D721Med (cell line): ENCODE measurements around the gene ERBB4.

ENCODE experiments used
- DNase-seq: peaks from one replicate; pipeline ENCODE4 v3.0.0; 2011; ENCODE audit warnings: low spot score; ENCODE audit not compliant: insufficient read length
- FAIRE-seq: peaks from 2 replicates; lab custom pipeline; 2011; peaks lifted over from hg19 to GRCh38; lab: Jason Lieb, UNC
- TF ChIP-seq, protein P1 (sequence below): IDR thresholded peaks from 2 replicates; pipeline ENCODE4 v1.5.1; 2012; ENCODE audit warnings: mild to moderate bottlenecking, control low read depth; ENCODE audit not compliant: insufficient read depth; ENCODE audit errors: missing control alignments

The ERBB4 gene

GRCh38 chr2:211982162-211982561, 556.4 kb downstream of the ERBB4 start:
- FAIRE-seq = no peak
- DNase-seq = no peak
- TF ChIP-seq, protein P1, sequence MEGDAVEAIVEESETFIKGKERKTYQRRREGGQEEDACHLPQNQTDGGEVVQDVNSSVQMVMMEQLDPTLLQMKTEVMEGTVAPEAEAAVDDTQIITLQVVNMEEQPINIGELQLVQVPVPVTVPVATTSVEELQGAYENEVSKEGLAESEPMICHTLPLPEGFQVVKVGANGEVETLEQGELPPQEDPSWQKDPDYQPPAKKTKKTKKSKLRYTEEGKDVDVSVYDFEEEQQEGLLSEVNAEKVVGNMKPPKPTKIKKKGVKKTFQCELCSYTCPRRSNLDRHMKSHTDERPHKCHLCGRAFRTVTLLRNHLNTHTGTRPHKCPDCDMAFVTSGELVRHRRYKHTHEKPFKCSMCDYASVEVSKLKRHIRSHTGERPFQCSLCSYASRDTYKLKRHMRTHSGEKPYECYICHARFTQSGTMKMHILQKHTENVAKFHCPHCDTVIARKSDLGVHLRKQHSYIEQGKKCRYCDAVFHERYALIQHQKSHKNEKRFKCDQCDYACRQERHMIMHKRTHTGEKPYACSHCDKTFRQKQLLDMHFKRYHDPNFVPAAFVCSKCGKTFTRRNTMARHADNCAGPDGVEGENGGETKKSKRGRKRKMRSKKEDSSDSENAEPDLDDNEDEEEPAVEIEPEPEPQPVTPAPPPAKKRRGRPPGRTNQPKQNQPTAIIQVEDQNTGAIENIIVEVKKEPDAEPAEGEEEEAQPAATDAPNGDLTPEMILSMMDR = no peak

DNA sequence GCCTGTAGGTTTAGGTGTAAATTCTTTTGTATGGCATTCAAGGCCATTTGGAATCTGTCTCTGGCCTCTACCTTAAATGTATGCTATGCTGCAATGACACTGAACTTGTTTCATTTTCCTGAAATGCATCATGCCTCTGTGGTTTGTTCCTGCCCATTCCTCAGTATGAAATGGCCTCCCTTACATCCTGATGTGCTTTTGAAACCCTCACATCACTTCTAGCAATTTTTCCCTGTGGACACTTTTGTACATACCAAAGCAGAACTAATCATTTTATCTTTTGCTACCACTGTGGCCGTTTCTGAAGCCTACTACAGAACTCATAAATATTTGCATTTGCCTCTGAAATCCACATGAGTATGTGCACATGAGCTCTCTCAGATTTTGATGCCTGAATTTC, 557.2 kb downstream of the ERBB4 start:
- FAIRE-seq (no peak), DNase-seq (no peak)
- TF ChIP-seq, protein P1 = no peak

DNA sequence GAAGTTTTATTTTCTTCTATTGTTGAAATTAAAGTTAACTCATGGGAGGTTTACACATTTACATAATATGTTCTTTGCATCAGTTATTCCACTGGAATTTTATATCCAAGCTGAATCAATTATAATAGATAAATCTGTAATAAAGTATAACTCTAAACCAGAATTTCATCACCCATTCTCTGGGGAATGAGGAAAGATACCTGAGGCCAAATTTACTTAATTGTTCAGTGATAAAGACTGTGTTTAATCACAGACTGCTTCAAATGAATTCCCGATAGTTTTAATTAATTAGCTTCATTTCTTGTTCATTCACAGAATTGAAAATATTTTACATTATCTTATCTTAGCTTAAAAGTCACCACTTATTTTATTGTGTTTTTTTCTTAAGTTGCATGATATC, 562.5 kb downstream of the ERBB4 start:
- DNase-seq (no peak), FAIRE-seq (no peak)
- TF ChIP-seq, protein P1 = no peak

GRCh38 chr2:211967234-211967633, 571.4 kb downstream of the ERBB4 start:
- no peak for DNase-seq
- no peak for FAIRE-seq
- TF ChIP-seq, protein P1 = no peak

DNA sequence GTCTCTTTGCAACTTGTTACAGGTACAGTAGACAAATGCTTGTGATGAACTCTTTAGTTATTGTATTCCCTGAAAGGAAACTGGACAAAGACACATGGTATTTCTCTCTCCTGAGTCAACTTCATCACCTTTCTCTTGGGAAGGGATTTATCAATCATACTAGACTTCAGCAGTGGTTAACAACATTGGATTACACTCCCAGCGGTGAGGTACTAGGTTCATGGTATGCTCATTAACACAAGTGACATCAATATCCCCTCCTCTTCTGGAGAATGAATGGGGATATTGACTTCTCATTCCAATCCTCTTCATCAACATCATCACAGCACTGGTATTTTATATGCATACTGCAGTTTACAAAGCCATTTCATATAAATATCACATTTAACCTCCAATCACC, 574.6 kb downstream of the ERBB4 start:
- DNase-seq = no peak
- TF ChIP-seq, protein P1 = no peak
- peak; percentile 32 for FAIRE-seq

DNA sequence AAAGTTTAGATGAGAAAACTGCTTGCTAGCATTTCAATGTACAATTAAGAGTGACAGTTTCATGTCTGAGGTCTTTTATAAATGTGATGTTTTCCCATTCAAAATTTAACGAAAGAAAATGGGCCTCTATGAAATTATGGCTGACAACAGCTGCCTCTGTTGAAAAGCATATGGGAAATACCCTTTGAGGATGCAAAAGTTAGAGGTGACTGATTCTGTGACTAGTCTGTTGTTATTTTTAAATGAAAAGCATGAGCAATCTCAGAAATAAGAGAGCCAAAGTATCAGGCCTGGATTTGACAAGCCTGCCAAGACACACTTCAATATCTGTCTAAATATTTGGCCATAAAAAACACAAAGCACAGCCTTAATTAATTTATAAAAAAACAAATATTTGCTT, 580.8 kb downstream of the ERBB4 start:
- FAIRE-seq (no peak), DNase-seq (no peak)
- TF ChIP-seq, protein P1 = no peak

GRCh38 chr2:211955648-211956047, 583.0 kb downstream of the ERBB4 start:
- TF ChIP-seq, protein P1 = no peak
- no peak for DNase-seq
- FAIRE-seq = no peak
